ENCODE measurements around the gene SH3BP4. TPM values are rescaled to one million over a fixed set of nuclear protein-coding genes. Genes with fewer than 3 reads are reported as not detected.

SH3BP4 gene
- polyA plus RNA-seq, 1 experiment: 224 TPM

GRCh38 chr2:234912437-234912836 is 39.4 kb upstream of the SH3BP4 start:
- H3K27me3 ChIP-seq (ENCODE audit: control insufficient read depth, insufficient read depth, low read length): no peaks in the 10 kb centered on the region
- H3K27ac ChIP-seq (ENCODE audit: low read depth, low read length): no peak overlapping the region
- ChIA-PET CTCF (interaction anchor here (1.0 to 1.5 kb wide), 2 partner anchors 30 to 32 kb away, joined by 3 to 4 read pairs; no protein-coding TSS in a partner anchor), POLR2A (interaction anchor here (0.8 kb wide), 1 partner anchor 37 kb away, joined by 8 read pairs; no protein-coding TSS in a partner anchor)
- no peak overlapping the region for H3K4me3 ChIP-seq (ENCODE audit: low read depth, low read length)
- DNase-seq (ENCODE audit: low read depth, low spot score): no peak
- no peaks in the 10 kb centered on the region for H3K9me3 ChIP-seq (ENCODE audit: control insufficient read depth, insufficient read depth, low read length)
- TF ChIP-seq CTCF (IDR thresholded peaks at IDR 0.05; ENCODE audit: low read depth, low read length): no peak

DNA sequence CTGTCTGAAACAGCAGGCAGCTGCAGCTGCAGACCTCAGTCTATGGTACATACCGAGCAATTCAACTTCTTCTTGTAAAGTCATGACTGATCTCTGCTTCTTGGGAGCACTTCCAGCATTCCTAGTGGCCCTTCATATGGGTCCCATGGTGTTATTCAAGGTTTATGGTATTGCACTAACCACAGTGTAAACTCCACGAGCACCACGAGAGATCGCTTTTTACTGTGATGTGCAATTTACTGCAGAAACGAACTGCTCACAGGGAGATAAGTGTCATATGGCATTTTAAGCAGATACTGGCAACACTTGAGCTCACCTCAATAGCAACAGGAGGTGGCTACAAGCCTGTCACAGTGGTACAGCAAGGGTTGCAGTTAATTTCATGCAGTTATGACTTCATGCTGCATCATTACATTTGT is 38.6 kb upstream of the SH3BP4 start:
- CTCF ChIA-PET: interaction anchor here (1.0 to 1.5 kb wide), 2 partner anchors 31 to 33 kb away, joined by 3 to 4 read pairs; no protein-coding TSS in a partner anchor
- H3K27ac ChIP-seq (ENCODE audit: low read depth, low read length): no peak overlapping the region
- POLR2A ChIA-PET: interaction anchor here (0.8 kb wide), 1 partner anchor 36 kb away, joined by 8 read pairs; no protein-coding TSS in a partner anchor
- H3K9me3 ChIP-seq (ENCODE audit: control insufficient read depth, insufficient read depth, low read length): no peaks in the 10 kb centered on the region
- no peak overlapping the region for H3K4me3 ChIP-seq (ENCODE audit: low read depth, low read length)
- no peak for TF ChIP-seq CTCF (IDR thresholded peaks at IDR 0.05; ENCODE audit: low read depth, low read length)
- DNase-seq (ENCODE audit: low read depth, low spot score): peak; percentile 60
- H3K27me3 ChIP-seq (ENCODE audit: control insufficient read depth, insufficient read depth, low read length): no peaks in the 10 kb centered on the region

GRCh38 chr2:234914371-234915154 is 37.3 kb upstream of the SH3BP4 start:
- TF ChIP-seq CTCF (IDR thresholded peaks at IDR 0.05; ENCODE audit: low read depth, low read length): no peak
- CTCF ChIA-PET: interaction anchor here (1.8 kb wide), 1 partner anchor 369 kb away, joined by 4 read pairs; no protein-coding TSS in a partner anchor
- no peaks in the 10 kb centered on the region for H3K9me3 ChIP-seq (ENCODE audit: control insufficient read depth, insufficient read depth, low read length)
- no peaks in the 10 kb centered on the region for H3K27me3 ChIP-seq (ENCODE audit: control insufficient read depth, insufficient read depth, low read length)
- POLR2A ChIA-PET: no interaction called here
- no peak for DNase-seq (ENCODE audit: low read depth, low spot score)
- H3K4me3 ChIP-seq (ENCODE audit: low read depth, low read length): no peak overlapping the region
- no peak overlapping the region for H3K27ac ChIP-seq (ENCODE audit: low read depth, low read length)

DNA sequence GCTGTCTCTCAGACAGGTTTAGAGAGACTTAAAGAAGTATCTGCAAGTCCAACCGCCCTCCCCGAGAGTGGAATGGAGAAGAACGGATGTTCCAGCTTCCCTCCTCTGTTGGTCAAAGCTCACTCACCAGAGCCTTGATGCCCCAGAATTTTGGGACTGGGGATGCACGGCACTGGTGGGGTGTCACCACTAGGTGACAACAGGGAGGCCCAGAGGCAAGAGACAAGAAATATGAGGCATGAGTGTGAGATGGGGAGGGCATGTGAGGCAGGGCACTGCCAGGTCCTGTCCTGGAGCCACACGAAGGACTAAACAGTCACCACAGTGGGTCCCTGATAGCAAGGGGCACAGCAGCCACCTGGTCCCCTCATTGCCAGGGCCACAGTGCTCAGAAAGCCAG is 35.1 kb upstream of the SH3BP4 start:
- ChIA-PET CTCF (no interaction called here), POLR2A (no interaction called here)
- no peaks in the 10 kb centered on the region for H3K9me3 ChIP-seq (ENCODE audit: control insufficient read depth, insufficient read depth, low read length)
- H3K27me3 ChIP-seq (ENCODE audit: control insufficient read depth, insufficient read depth, low read length): no peaks in the 10 kb centered on the region
- no peak overlapping the region for H3K27ac ChIP-seq (ENCODE audit: low read depth, low read length)
- DNase-seq (ENCODE audit: low read depth, low spot score): no peak
- no peak for TF ChIP-seq CTCF (IDR thresholded peaks at IDR 0.05; ENCODE audit: low read depth, low read length)
- H3K4me3 ChIP-seq (ENCODE audit: low read depth, low read length): no peak overlapping the region

DNA sequence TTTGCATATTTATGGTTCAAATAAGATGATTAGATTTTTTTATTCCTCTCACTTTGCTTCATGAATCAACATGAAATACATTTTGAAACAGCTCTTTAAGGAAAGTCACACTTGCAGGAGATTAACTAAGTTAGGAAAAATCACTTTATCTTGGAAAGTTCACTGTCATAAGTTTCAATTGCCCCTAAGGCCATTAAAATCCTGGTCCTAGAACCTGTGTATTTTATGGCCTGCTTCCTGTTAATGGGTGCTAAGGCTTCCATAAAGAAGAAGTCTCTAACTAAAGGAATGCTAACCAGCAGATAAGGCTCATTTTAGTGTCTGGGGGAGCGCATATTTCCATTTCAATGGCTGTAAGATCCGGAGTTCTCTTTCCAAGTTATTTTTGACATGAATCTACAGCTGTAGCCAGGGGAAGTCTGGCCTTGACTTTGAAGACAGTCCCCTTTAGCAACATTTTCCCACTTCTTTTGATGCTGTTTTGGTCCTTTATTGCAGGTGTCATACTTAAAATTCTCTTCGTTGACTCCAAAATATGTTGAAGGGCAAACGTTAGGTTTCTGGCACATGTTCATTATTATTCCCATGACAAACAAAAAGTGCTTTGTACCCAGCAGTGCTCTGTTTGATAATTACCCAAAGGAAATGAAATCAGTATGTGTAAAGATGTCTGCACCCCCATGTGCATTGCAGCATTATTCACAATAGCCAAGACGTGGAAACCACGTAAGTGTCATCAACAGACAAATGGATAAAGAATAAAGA is 34.4 kb upstream of the SH3BP4 start:
- ChIA-PET CTCF (no interaction called here), POLR2A (no interaction called here)
- Histone ChIP-seq H3K9me3 (ENCODE audit: control insufficient read depth, insufficient read depth, low read length) (no peaks in the 10 kb centered on the region), H3K4me3 (ENCODE audit: low read depth, low read length) (no peak overlapping the region), H3K27ac (ENCODE audit: low read depth, low read length) (no peak overlapping the region), H3K27me3 (ENCODE audit: control insufficient read depth, insufficient read depth, low read length) (no peaks in the 10 kb centered on the region)
- TF ChIP-seq CTCF (IDR thresholded peaks at IDR 0.05; ENCODE audit: low read depth, low read length): no peak
- DNase-seq (ENCODE audit: low read depth, low spot score): no peak
